Astrocyte of the cerebellum (primary cell): Measurements from ENCODE around the gene CSRP3.
A peak's percentile ranks its signal among the peaks of the same experiment; 100 is the strongest.

Source experiments
- DNase-seq: peaks from one replicate; pipeline ENCODE4 v3.0.0-alpha.2; 2011; ENCODE audit warnings: low read depth
- H3K4me3 ChIP-seq: 2 replicates; pipeline ENCODE4 v1.5.1; 2011; ENCODE audit warnings: mild to moderate bottlenecking, low read depth, low read length, moderate library complexity
- CTCF ChIP-seq: IDR thresholded peaks from 2 replicates; pipeline ENCODE4 v1.5.1; 2012; ENCODE audit warnings: low read length, low read depth, moderate library complexity, mild to moderate bottlenecking; ENCODE audit errors: missing control alignments
- in situ Hi-C: cut with HindIII; loops from 2 replicates; pipeline ENCODE4 v1.10.0; 2017; ENCODE audit warnings: low sequenced_read_pairs

The CSRP3 gene

GRCh38 chr11:19237813-19238212 lies 36.0 kb upstream of the CSRP3 start:
- DNase-seq: no peak
- in situ Hi-C loops: no loop called here
- no peak for TF ChIP-seq CTCF
- no peak overlapping the region for H3K4me3 ChIP-seq

- no peak for TF ChIP-seq CTCF
- H3K4me3 ChIP-seq: no peak overlapping the region
- DNase-seq: no peak
- in situ Hi-C loops: no loop called here
Measured at GRCh38 chr11:19237381-19237780, 35.6 kb upstream of the CSRP3 start.

GRCh38 chr11:19234231-19234817 lies 32.5 kb upstream of the CSRP3 start:
- no peak for DNase-seq
- H3K4me3 ChIP-seq: no peak overlapping the region
- in situ Hi-C loops: no loop called here
- TF ChIP-seq CTCF: no peak

- in situ Hi-C loops: no loop called here
- H3K4me3 ChIP-seq: no peak overlapping the region
- DNase-seq: peak; percentile 69
- TF ChIP-seq CTCF: no peak
Measured at GRCh38 chr11:19232910-19233503, 31.2 kb upstream of the CSRP3 start.

GRCh38 chr11:19229671-19230070 lies 27.9 kb upstream of the CSRP3 start:
- in situ Hi-C loops: no loop called here
- H3K4me3 ChIP-seq: no peak overlapping the region
- TF ChIP-seq CTCF: no peak
- DNase-seq: no peak

GRCh38 chr11:19228968-19229367 lies 27.2 kb upstream of the CSRP3 start:
- in situ Hi-C loops: no loop called here
- DNase-seq: no peak
- no peak overlapping the region for H3K4me3 ChIP-seq
- TF ChIP-seq CTCF: no peak
